ENCODE results near the gene TMEM255B.

- no peak for TF ChIP-seq POLR2A (IDR thresholded peaks at IDR 0.05; ENCODE audit: borderline replicate concordance, extremely low read depth, insufficient read depth, insufficient read length)
- TF ChIP-seq MAX (IDR thresholded peaks at IDR 0.05), result no peak
- TF ChIP-seq SP1 (IDR thresholded peaks at IDR 0.05; ENCODE audit: low read depth), result no peak
- no peak for TF ChIP-seq RAD21 (IDR thresholded peaks at IDR 0.05; ENCODE audit: low read depth)
- TF ChIP-seq CTCF (IDR thresholded peaks at IDR 0.05 in 2 of 3, conservative IDR thresholded peaks at IDR 0.05 in 1 of 3; ENCODE audit: borderline replicate concordance in 1 of 3, insufficient read depth in 1 of 3, low read depth in 2 of 3, low read length in 2 of 3), result no peak
- TF ChIP-seq TCF7L2 (IDR thresholded peaks at IDR 0.05; ENCODE audit: borderline replicate concordance, extremely low read depth, insufficient read depth, insufficient read length), result no peak
- no peak for TF ChIP-seq YY1 (IDR thresholded peaks at IDR 0.05; ENCODE audit: extremely low read depth, insufficient replicate concordance, low read depth, low read length)
- TF ChIP-seq ELF1 (IDR thresholded peaks at IDR 0.05; ENCODE audit: borderline replicate concordance, low read depth), result no peak
- TF ChIP-seq POLR2AphosphoS5 (IDR thresholded peaks at IDR 0.05; ENCODE audit: low read depth, low read length), result no peak
- no peak for TF ChIP-seq EZH2phosphoT487 (IDR thresholded peaks at IDR 0.05; ENCODE audit: borderline replicate concordance)
- TF ChIP-seq CEBPB (IDR thresholded peaks at IDR 0.05; ENCODE audit: low read depth), result no peak
- TF ChIP-seq EZH2 (IDR thresholded peaks at IDR 0.05), result no peak
- TF ChIP-seq ATF3 (IDR thresholded peaks at IDR 0.05), result no peak
- TF ChIP-seq EGR1 (IDR thresholded peaks at IDR 0.05; ENCODE audit: low read depth), result no peak
These were observed 25.6 kb downstream of the TMEM255B start for GRCh38 chr13:113784645-113785024.
